PC-9 (cell line): ENCODE measurements around the gene NELL2. TPM values are rescaled to one million over a fixed set of nuclear protein-coding genes. Genes with fewer than 3 reads are reported as not detected.

Experiments
- BruUV-seq: library from RNA; stranded (reverse); fragments of 400-500 nt; replicated peaks from 2 replicates; lab custom pipeline; 2021; lab: Mats Ljungman, UMichigan
- CTCF ChIA-PET: fragments of 300-600 bp; sonication (Branson Sonifier 250); formaldehyde crosslinking; loops from one replicate; lab custom pipeline; 2022; ENCODE audit warnings: antibody characterized with exemption; lab: Charles Lee
- POLR2A ChIA-PET: fragments of 300-600 bp; sonication (Branson Sonifier 250); formaldehyde crosslinking; loops from one replicate; lab custom pipeline; 2022; ENCODE audit warnings: antibody characterized with exemption; ENCODE audit not compliant: unreplicated experiment; lab: Charles Lee
- DNase-seq, 2 experiments: peaks; one replicate each; pipeline versions ENCODE4 v3.0.0 to v3.0.0-alpha.2; 2015 to 2022; ENCODE audit warnings: mixed read lengths in 1 of 2
- H2AFZ ChIP-seq: fragments of 200-600 bp; sonication (generic); 2 replicates; pipeline ENCODE4 v1.8.1; 2017; ENCODE audit warnings: antibody characterized with exemption
- H3F3A ChIP-seq: fragments of 200-600 bp; sonication (generic); 2 replicates; pipeline ENCODE4 v1.8.1; 2017; ENCODE audit warnings: antibody characterized with exemption, mild to moderate bottlenecking, low read depth; ENCODE audit not compliant: insufficient read depth
- H3K27ac ChIP-seq: fragments of 200-600 bp; sonication (generic); 2 replicates; pipeline ENCODE4 v1.6.1; 2016; ENCODE audit warnings: mixed run types
- H3K27me3 ChIP-seq: fragments of 200-600 bp; sonication (generic); 2 replicates; pipeline ENCODE4 v1.6.1; 2016; ENCODE audit warnings: low read depth, mixed run types; ENCODE audit not compliant: insufficient read depth
- H3K36me3 ChIP-seq: fragments of 200-600 bp; sonication (generic); 2 replicates; pipeline ENCODE4 v1.6.1; 2016; ENCODE audit warnings: low read depth, mixed run types
- H3K4me1 ChIP-seq: fragments of 200-600 bp; sonication (generic); replicated peaks from 2 replicates; pipeline ENCODE4 v1.6.1; 2016; ENCODE audit warnings: mixed run types; ENCODE audit not compliant: insufficient read depth
- H3K4me2 ChIP-seq: fragments of 200-600 bp; sonication (generic); 2 replicates; pipeline ENCODE4 v1.6.1; 2017; ENCODE audit warnings: mixed run types
- H3K4me3 ChIP-seq: fragments of 200-600 bp; sonication (generic); 2 replicates; pipeline ENCODE4 v1.6.1; 2016; ENCODE audit warnings: mixed run types
- H3K79me2 ChIP-seq: fragments of 200-600 bp; sonication (generic); 2 replicates; pipeline ENCODE4 v1.6.1; 2017; ENCODE audit warnings: low read depth, mixed run types
- H3K9me2 ChIP-seq: fragments of 200-600 bp; sonication (generic); 2 replicates; pipeline ENCODE4 v1.8.1; 2017; ENCODE audit warnings: mild to moderate bottlenecking; ENCODE audit not compliant: insufficient read depth
- H3K9me3 ChIP-seq: fragments of 200-600 bp; sonication (generic); 2 replicates; pipeline ENCODE4 v1.8.1; 2016; ENCODE audit warnings: low read depth; ENCODE audit not compliant: insufficient read depth
- H4K20me1 ChIP-seq: fragments of 200-600 bp; sonication (generic); 2 replicates; pipeline ENCODE4 v1.8.1; 2017; ENCODE audit not compliant: insufficient read depth
- CTCF ChIP-seq: fragments of 200-600 bp; sonication (generic); conservative IDR thresholded peaks from 2 replicates; pipeline ENCODE4 v1.6.1; 2017; ENCODE audit warnings: mixed run types, antibody characterized with exemption, mild to moderate bottlenecking, moderate library complexity
- EZH2 ChIP-seq: fragments of 200-600 bp; sonication (generic); IDR thresholded peaks from 2 replicates; pipeline ENCODE4 v1.8.0; 2017; ENCODE audit warnings: antibody characterized with exemption, low read depth
- intact Hi-C: fragments of 100-400 bp; cut with micrococcal nuclease; formaldehyde crosslinking; loops from one replicate; pipeline ENCODE4 v1.10.0; 2022; ENCODE audit not compliant: unreplicated experiment
- total RNA-seq: library from RNA; stranded (reverse); gene quantifications from 2 replicates; pipeline ENCODE4 v1.2.3, GENCODE V29; 2021

Gene NELL2
- total RNA-seq, 1 experiment from 2014 or later, result 0.61 TPM

GRCh38 chr12:44816446-44817017 lies 59.6 kb downstream of the NELL2 start:
- ChIA-PET CTCF (no interaction called here), POLR2A (no interaction called here)
- H3K27me3 ChIP-seq, result no peaks in the 10 kb centered on the region
- H3K9me2 ChIP-seq, result no peaks in the 10 kb centered on the region
- no peak overlapping the region for H3K4me2 ChIP-seq
- no peaks in the 10 kb centered on the region for H4K20me1 ChIP-seq
- TF ChIP-seq CTCF, result no peak
- no peak for TF ChIP-seq EZH2
- no peaks in the 10 kb centered on the region for H3F3A ChIP-seq
- BruUV-seq, result no TSS peak
- no peaks in the 10 kb centered on the region for H3K4me1 ChIP-seq
- no peak overlapping the region for H2AFZ ChIP-seq
- no peaks in the 10 kb centered on the region for H3K9me3 ChIP-seq
- no peak overlapping the region for H3K4me3 ChIP-seq
- no peak overlapping the region for H3K27ac ChIP-seq
- intact Hi-C loops, result no loop called here
- H3K36me3 ChIP-seq, result no peaks in the 10 kb centered on the region
- no peaks in the 10 kb centered on the region for H3K79me2 ChIP-seq
- DNase-seq, result no peak

- ChIA-PET CTCF (no interaction called here), POLR2A (no interaction called here)
- Histone ChIP-seq H3K36me3 (no peaks in the 10 kb centered on the region), H3K27me3 (no peaks in the 10 kb centered on the region), H4K20me1 (no peaks in the 10 kb centered on the region), H2AFZ (no peak overlapping the region), H3K4me2 (no peak overlapping the region), H3K4me1 (no peaks in the 10 kb centered on the region), H3K79me2 (no peaks in the 10 kb centered on the region), H3K9me3 (no peaks in the 10 kb centered on the region), H3F3A (no peaks in the 10 kb centered on the region), H3K4me3 (no peak overlapping the region), H3K9me2 (no peaks in the 10 kb centered on the region), H3K27ac (no peak overlapping the region)
- no peak for DNase-seq
- TF ChIP-seq EZH2 (no peak), CTCF (no peak; the same call in 1 of the 2 replicates)
- intact Hi-C loops, result no loop called here
- BruUV-seq, result no TSS peak
These were observed 64.1 kb downstream of the NELL2 start for GRCh38 chr12:44812062-44812461.

- Histone ChIP-seq H3K36me3 (no peaks in the 10 kb centered on the region), H3K4me3 (no peak overlapping the region), H4K20me1 (no peaks in the 10 kb centered on the region), H3K9me3 (no peaks in the 10 kb centered on the region), H3F3A (no peaks in the 10 kb centered on the region), H3K27ac (no peak overlapping the region), H3K79me2 (no peaks in the 10 kb centered on the region), H3K4me1 (no peaks in the 10 kb centered on the region), H3K9me2 (no peaks in the 10 kb centered on the region), H3K4me2 (no peak overlapping the region), H2AFZ (no peak overlapping the region), H3K27me3 (no peaks in the 10 kb centered on the region)
- TF ChIP-seq EZH2, result no peak
- no peak for TF ChIP-seq CTCF
- ChIA-PET POLR2A (no interaction called here), CTCF (no interaction called here)
- intact Hi-C loops, result no loop called here
- no peak for DNase-seq
- no TSS peak for BruUV-seq
These were observed 72.0 kb downstream of the NELL2 start for GRCh38 chr12:44804068-44804467.
